Liver (tissue), 5 donors: Measurements from ENCODE around the gene ITIH4. TPM values are rescaled to one million over a fixed set of nuclear protein-coding genes. Genes with fewer than 3 reads are reported as not detected.

ENCODE experiments used
- polyA plus RNA-seq, 2 donors: library from polyadenylated mRNA; stranded (reverse) in 1 of 2; unstranded in 1 of 2; fragments of 200-250 nt in 1 of 2; fragments of >200 nt in 1 of 2; fragmentation: Nextera tagmentation in 1 of 2; extraction: Ambion mirVana in 1 of 2; gene quantifications; one replicate each; pipeline versions ENCODE4 v1.2.1 to v1.2.3, GENCODE V29; 2013 to 2015
- small RNA-seq: library from RNA; depleted of rRNA; stranded (forward); fragments of <200 nt; gene quantifications from one replicate; pipeline ENCODE3, GENCODE V24; 2014
- total RNA-seq, 2 donors: library from RNA; depleted of rRNA; stranded (reverse); fragments of >200 nt; gene quantifications; one replicate each; pipeline ENCODE4 v1.2.3, GENCODE V29; 2014
- donor health status: healthy.
- donor health status: healthy.
- donor health status: healthy.

Gene ITIH4
- total and polyA plus RNA-seq, 4 donors, result 447 to 3,354 (median 2,410) TPM

Small RNA genes lying within 50 kb of the gene (small RNA-seq; reads per million reads assigned to genes)
- gene MIR8064 (not detected), gene MUSTN1 (not detected)

Other genes with a start within 250 kb of the ITIH4 start
- 10 to 100 TPM; 57.7 to 65.7 TPM for gene PBRM1, start 144.8 kb downstream of the ITIH4 start, total RNA-seq
- 10 to 100 TPM in 1 of 2 donors, 1 to 10 TPM in 1; 7.1 to 19.7 TPM for gene PBRM1, start 144.8 kb downstream of the ITIH4 start, polyA plus RNA-seq
- 10 to 100 TPM; 26.5 to 82.2 TPM for gene GNL3, start 144.6 kb downstream of the ITIH4 start, total RNA-seq
- 10 to 100 TPM; 38.5 to 45.1 TPM for gene GNL3, start 144.6 kb downstream of the ITIH4 start, polyA plus RNA-seq
- 10 to 100 TPM; 33.3 to 77.9 TPM for gene GLT8D1, start 124.9 kb downstream of the ITIH4 start, total RNA-seq
- 10 to 100 TPM; 53.2 to 60.3 TPM for gene GLT8D1, start 124.9 kb downstream of the ITIH4 start, polyA plus RNA-seq
- 10 to 100 TPM; 42.3 to 65.9 TPM for gene SPCS1, start 124.6 kb downstream of the ITIH4 start, total RNA-seq
- 100 to 1,000 TPM; 161 to 227 TPM for gene SPCS1, start 124.6 kb downstream of the ITIH4 start, polyA plus RNA-seq
- gene NEK4, start 59.7 kb downstream of the ITIH4 start, total RNA-seq, result 10 to 100 TPM; 24.0 to 28.7 TPM
- gene NEK4, start 59.7 kb downstream of the ITIH4 start, polyA plus RNA-seq, result 1 to 10 TPM; 5.4 to 6.8 TPM
- gene ITIH1, start 53.1 kb downstream of the ITIH4 start, total RNA-seq, result 1,000 to 10,000 TPM; 1,022 to 1,400 TPM
- gene ITIH1, start 53.1 kb downstream of the ITIH4 start, polyA plus RNA-seq, result 1,000 to 10,000 TPM; 1,193 to 1,291 TPM
- 1,000 to 10,000 TPM in 1 of 2 donors, 100 to 1,000 TPM in 1; 507 to 1,075 TPM for gene ITIH3, start 35.9 kb downstream of the ITIH4 start, total RNA-seq
- 1,000 to 10,000 TPM in 1 of 2 donors, 100 to 1,000 TPM in 1; 743 to 1,326 TPM for gene ITIH3, start 35.9 kb downstream of the ITIH4 start, polyA plus RNA-seq
- gene MUSTN1, start 4.3 kb upstream of the ITIH4 start, total RNA-seq, result 10 to 100 TPM in 1 of 2 donors, under 1 TPM in 1; 0.25 to 12.1 TPM
- 1 to 10 TPM; 1.8 to 6.1 TPM for gene MUSTN1, start 4.3 kb upstream of the ITIH4 start, polyA plus RNA-seq
- 10 to 100 TPM; 14.0 to 24.4 TPM for gene STIMATE, start 66.9 kb upstream of the ITIH4 start, total RNA-seq
- 10 to 100 TPM; 18.6 to 23.1 TPM for gene STIMATE, start 66.9 kb upstream of the ITIH4 start, polyA plus RNA-seq
- gene SFMBT1, start 215.4 kb upstream of the ITIH4 start, total RNA-seq, result 10 to 100 TPM; 16.1 to 17.8 TPM
- 1 to 10 TPM; 4.4 to 4.7 TPM for gene SFMBT1, start 215.4 kb upstream of the ITIH4 start, polyA plus RNA-seq